HG03108 (cell line): ENCODE measurements around the gene ASIC2.

Experiments used
- ATAC-seq: cut with Tn5 transposase; IDR thresholded peaks from one replicate; pipeline ENCODE4 v1.9.1; 2021; ENCODE audit warnings: moderate library complexity; ENCODE audit not compliant: unreplicated experiment

Gene ASIC2

GRCh38 chr17:33288954-33289353, 4.1 kb downstream of the ASIC2 start:
- no peak for ATAC-seq

DNA sequence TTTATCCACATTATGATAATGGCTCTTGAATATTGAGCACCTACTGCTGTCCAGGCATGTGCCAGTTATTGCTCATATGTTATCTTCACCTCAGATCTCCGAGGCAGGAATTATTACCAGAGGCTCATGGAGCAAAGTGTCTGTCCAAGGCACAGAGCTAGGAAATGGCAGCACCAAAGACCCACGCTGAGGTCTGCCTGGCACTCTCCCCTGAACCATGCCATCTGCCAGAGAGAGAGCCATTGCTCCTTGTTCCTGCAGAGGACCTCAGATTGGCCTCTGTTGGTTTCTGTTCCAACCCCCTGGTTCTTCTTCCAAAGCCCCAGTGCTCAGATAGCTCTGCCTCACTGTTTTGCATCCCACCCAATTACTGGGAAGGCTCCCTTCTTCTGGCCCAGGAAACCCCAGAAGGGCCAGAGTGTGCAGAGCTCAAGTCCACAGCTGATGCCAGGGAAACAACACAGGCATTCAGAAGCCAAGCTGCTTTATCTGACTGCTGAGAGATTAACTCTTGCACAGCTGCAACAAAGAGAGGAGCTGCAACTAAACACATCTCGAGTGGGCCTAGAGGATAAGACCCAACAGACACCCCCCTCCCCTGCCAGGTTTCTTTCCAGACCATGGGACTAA, 5.9 kb downstream of the ASIC2 start:
- ATAC-seq, result no peak

GRCh38 chr17:33285413-33285812, 7.7 kb downstream of the ASIC2 start:
- no peak for ATAC-seq

- no peak for ATAC-seq
Observed at GRCh38 chr17:33284022-33284421, 9.1 kb downstream of the ASIC2 start.

DNA sequence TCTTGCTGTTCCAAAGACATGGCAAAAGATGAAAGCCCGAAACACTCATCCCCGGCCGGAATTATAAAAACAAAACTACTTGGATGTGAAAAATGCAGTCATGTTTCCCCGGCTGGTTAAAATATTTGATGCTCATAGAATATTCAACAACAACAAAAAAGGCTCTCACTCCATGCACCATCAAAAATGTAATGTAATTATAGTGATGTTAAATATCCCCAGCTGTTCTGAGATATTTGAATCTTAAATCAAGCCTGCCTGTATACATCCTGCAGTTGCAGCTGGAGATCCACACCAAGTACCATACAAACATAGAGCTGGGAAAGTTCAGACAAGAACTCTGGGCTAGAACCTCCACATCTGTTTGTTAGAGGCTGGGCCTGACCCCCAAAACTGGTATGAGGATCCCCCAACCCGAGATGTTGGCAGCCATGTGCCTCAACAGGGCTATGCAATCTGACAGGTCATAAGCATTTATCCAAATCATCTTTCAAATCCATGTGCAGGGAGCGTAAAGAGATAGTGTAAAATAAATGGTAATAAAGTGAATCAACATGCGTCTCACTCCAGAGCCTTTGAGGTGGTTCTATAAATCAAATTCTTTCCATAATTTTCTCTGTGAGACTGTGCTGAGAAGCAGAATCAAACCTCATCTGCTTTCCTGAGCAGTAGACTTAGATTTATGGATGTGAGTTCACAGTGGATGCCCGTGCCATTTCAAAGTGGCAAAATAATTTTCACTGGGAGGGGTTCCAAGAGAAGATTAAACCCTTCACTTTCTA, 12.7 kb downstream of the ASIC2 start:
- no peak for ATAC-seq

GRCh38 chr17:33277436-33278100, 15.5 kb downstream of the ASIC2 start:
- ATAC-seq, result no peak

DNA sequence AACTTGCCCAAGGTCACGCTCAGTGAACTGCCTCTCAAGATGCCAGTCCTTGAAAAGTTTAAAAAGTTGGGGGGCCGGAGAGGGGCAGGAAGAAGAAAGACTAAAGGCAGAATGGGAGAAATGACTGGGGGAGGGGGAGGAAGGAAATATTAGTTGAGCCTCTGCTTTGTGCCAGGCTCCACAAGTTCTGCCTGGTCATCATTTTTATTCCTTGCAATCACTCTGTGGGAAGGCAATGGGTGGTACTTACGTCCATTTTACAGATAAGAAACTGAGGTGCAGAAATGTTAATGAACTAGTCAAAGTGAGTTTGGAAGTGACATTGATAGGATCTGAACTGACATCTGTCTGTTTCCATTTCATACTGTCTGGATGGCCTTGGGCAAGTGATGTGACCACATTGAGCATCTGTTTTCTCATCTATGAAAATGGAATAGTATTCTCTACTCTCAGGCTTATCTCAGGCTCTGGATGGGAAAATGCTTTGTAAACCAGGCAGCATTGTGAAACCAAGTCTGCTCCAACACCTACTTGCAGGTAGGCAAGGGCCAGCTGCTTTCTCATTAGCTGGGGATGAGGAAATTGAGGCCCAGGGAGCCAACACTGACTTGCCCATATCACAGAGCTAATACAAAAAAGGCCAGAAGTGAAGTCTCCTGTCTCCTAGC, 19.2 kb downstream of the ASIC2 start:
- no peak for ATAC-seq

DNA sequence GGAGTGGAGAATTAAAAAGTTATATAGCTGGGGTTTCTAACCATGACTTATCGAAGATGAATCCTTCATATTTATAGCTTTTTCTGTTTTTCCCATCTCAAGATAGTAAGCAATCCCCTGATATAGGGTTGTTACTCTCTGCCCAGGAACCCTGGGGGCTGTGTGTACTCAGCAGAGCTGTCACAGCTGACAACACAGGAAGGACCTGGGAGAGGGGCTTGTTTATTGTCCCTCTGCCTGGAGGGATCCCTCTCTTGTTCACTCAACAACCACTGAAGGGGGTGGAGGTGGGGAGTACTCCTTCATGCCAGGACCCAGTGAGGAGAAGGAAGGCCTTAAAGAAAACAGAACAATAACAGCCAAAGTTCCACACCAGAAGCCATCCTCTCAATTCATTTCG, 19.8 kb downstream of the ASIC2 start:
- ATAC-seq, result no peak

DNA sequence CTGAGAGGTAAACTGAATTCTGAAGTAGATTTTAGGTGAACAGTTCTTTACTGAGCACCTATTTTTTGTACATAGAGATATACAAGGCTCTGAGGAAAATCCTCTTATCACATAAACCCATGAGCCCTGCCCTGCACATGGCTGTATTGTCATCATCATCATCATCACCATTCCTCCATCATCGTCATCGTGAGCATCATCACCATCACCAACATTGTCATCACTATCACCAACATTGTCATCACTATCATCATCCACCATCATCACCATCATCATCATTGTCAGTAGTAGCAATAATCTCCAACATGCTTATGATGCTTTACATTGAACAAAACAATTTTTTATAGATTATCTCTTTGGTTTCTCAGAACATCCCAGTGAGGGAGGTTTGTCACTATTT, 20.7 kb downstream of the ASIC2 start:
- ATAC-seq, result no peak

- no peak for ATAC-seq
Observed at GRCh38 chr17:33269337-33270060, 23.6 kb downstream of the ASIC2 start.

DNA sequence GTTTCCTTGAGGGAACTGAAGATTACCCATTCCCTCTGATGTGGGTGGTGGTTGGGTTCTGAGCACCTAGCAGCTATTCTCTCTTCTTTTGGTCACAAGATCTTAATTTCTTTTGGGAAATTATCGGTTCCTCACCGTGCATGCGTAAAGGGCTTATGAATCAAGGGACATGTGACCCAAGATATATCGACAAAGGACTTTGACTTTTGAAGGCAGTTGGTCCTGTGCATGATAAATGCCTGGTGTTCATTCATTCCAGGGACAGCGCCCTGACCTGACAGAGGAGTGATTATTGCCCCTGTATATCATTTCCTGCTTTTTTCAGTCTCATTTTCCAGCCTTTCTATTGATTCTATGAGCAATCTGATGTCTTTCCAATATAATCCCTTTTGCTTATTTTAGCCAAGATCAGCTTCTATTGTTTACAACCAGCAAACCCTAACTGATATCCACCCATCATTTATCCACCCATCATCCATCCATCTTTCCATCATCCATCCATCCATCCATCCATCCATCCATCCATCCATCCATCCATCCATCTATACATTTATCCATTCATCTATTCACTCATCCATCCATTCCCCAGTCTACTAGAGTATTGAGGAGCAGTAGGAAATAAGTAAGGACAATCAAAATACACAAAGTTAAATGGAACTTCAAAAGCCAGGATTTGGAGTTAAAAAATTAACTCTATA, 25.1 kb downstream of the ASIC2 start:
- ATAC-seq, result no peak

DNA sequence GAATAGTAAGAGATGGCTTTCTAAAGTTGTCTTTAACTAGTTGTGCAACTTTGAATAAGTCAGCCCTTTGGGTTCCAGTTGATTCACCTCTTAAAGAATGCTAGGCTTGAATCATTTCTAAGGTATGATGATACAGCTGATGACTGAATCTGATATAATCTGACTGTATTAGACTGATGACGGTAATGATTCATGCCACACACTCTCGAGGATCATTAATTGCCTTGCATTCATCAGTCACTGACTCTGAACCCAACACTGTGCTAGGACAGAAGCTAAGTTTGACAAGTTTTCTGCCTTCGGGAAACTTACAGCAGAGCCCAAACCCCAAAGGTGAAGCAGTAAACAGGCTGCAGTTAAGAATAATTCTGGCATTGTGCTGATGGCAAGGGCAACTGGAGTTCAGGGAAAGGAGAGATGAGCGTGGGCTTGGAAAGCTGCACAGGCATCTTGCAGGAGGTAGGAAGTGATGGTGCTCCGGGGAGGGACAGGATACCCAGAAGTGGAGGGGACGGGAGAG, 25.8 kb downstream of the ASIC2 start:
- no peak for ATAC-seq

- no peak for ATAC-seq
Observed at GRCh38 chr17:33266611-33267010, 26.5 kb downstream of the ASIC2 start.

GRCh38 chr17:33266116-33266515, 27.0 kb downstream of the ASIC2 start:
- no peak for ATAC-seq

DNA sequence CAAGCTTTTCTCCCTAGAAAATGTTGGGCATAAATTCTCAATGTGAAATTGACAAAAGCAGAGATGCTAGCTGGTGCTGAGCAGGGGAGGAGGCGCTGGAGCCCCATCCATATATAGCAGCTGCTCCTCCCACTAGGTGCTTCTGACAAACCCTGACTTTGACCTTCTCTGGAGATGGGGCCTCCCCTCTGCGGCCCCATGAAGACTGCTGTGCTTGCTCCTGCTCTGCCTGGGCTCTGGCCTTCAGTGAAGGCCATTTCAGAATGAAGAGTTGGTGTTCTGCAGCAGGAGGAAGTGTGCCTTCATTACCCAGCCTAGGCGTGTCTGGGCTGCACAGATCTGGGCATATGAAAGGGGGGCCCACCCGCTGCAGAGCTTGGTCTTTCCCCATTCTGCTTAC, 29.7 kb downstream of the ASIC2 start:
- ATAC-seq, result no peak

- no peak for ATAC-seq
Observed at GRCh38 chr17:33262266-33263123, 30.6 kb downstream of the ASIC2 start.

- no peak for ATAC-seq
Observed at GRCh38 chr17:33261820-33262219, 31.3 kb downstream of the ASIC2 start.

- ATAC-seq, result no peak
Observed at GRCh38 chr17:33260638-33261037, 32.5 kb downstream of the ASIC2 start.

GRCh38 chr17:33258296-33258695, 34.8 kb downstream of the ASIC2 start:
- ATAC-seq, result no peak
